ENCODE measurements around the gene ABCA1.
A peak's percentile ranks its signal among the peaks of the same experiment; 100 is the strongest.

The ABCA1 gene

GRCh38 chr9:104838958-104839357 lies 89.0 kb downstream of the ABCA1 start:
- DNase-seq (ENCODE audit: low read depth) = no peak

GRCh38 chr9:104836767-104837166 lies 91.2 kb downstream of the ABCA1 start:
- DNase-seq (ENCODE audit: low read depth) = no peak

GRCh38 chr9:104836235-104836634 lies 91.7 kb downstream of the ABCA1 start:
- peak; percentile 3 for DNase-seq (ENCODE audit: low read depth)

GRCh38 chr9:104835161-104835560 lies 92.8 kb downstream of the ABCA1 start:
- DNase-seq (ENCODE audit: low read depth) = no peak

GRCh38 chr9:104833696-104834095 lies 94.3 kb downstream of the ABCA1 start:
- DNase-seq (ENCODE audit: low read depth) = no peak

- peak; percentile 17 for DNase-seq (ENCODE audit: low read depth)
Measured at GRCh38 chr9:104831681-104832080, 96.3 kb downstream of the ABCA1 start.

- DNase-seq (ENCODE audit: low read depth) = no peak
Measured at GRCh38 chr9:104826911-104827310, 101.0 kb downstream of the ABCA1 start.

- no peak for DNase-seq (ENCODE audit: low read depth)
Measured at GRCh38 chr9:104826079-104826775, 101.7 kb downstream of the ABCA1 start.

- DNase-seq (ENCODE audit: low read depth) = no peak
Measured at GRCh38 chr9:104820336-104820735, 107.6 kb downstream of the ABCA1 start.

- DNase-seq (ENCODE audit: low read depth) = no peak
Measured at GRCh38 chr9:104819033-104819432, 108.9 kb downstream of the ABCA1 start.

GRCh38 chr9:104817437-104817836 lies 110.5 kb downstream of the ABCA1 start:
- no peak for DNase-seq (ENCODE audit: low read depth)

- DNase-seq (ENCODE audit: low read depth) = no peak
Measured at GRCh38 chr9:104815851-104816565, 111.9 kb downstream of the ABCA1 start.

- peak; percentile 8 for DNase-seq (ENCODE audit: low read depth)
Measured at GRCh38 chr9:104810421-104811339, 117.3 kb downstream of the ABCA1 start.

GRCh38 chr9:104808035-104808614 lies 119.8 kb downstream of the ABCA1 start:
- peak; percentile 46 for DNase-seq (ENCODE audit: low read depth)

- no peak for DNase-seq (ENCODE audit: low read depth)
Measured at GRCh38 chr9:104805441-104805840, 122.5 kb downstream of the ABCA1 start.

- DNase-seq (ENCODE audit: low read depth) = no peak
Measured at GRCh38 chr9:104802906-104803305, 125.0 kb downstream of the ABCA1 start.

GRCh38 chr9:104802110-104802509 lies 125.8 kb downstream of the ABCA1 start:
- DNase-seq (ENCODE audit: low read depth) = no peak

GRCh38 chr9:104800068-104800785 lies 127.7 kb downstream of the ABCA1 start:
- DNase-seq (ENCODE audit: low read depth) = no peak

GRCh38 chr9:104798209-104798995 lies 129.6 kb downstream of the ABCA1 start:
- DNase-seq (ENCODE audit: low read depth) = no peak

- DNase-seq (ENCODE audit: low read depth) = no peak
Measured at GRCh38 chr9:104795857-104796256, 132.1 kb downstream of the ABCA1 start.

GRCh38 chr9:104795082-104795481 lies 132.9 kb downstream of the ABCA1 start:
- DNase-seq (ENCODE audit: low read depth) = no peak

All from fibroblast of the conjunctiva (primary cell).